A673 (cell line): ENCODE results near the gene PELI2.

Experiments used
- EZH2 ChIP-seq: fragments of 200-600 bp; sonication (generic); IDR thresholded peaks from 2 replicates; pipeline ENCODE4 v1.6.1; 2017; ENCODE audit warnings: borderline replicate concordance, low read depth, mild to moderate bottlenecking, mixed read lengths, antibody characterized with exemption, low read length; ENCODE audit not compliant: poor library complexity, severe bottlenecking
- TF ChIP-seq, protein P1 (sequence below): fragments of 300-800, 200-600 bp; sonication (generic); conservative IDR thresholded peaks from 2 replicates; pipeline ENCODE4 v1.5.1; 2017; ENCODE audit warnings: low read depth, mild to moderate bottlenecking, antibody characterized with exemption, low read length, moderate library complexity, mixed read lengths

DNA sequence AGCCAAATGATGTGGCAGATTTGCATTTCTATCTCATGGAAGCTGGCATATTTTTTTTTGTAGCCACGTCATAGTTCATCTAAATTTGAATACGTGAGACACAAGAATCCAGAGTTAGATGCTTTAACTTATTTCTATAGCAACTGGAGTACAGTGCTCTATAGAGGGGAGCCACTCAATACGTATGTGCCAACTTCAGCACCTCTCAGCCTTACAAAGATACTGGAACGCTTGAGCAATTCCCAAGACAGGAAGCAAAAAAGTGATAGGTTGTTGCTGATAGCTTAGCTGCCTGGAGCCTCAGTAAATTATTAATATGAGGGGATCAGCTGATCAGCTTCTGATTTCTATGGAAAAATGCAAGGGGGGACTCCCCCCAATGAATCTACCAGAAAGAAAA lies 24.1 kb upstream of the PELI2 start:
- TF ChIP-seq, protein P1, sequence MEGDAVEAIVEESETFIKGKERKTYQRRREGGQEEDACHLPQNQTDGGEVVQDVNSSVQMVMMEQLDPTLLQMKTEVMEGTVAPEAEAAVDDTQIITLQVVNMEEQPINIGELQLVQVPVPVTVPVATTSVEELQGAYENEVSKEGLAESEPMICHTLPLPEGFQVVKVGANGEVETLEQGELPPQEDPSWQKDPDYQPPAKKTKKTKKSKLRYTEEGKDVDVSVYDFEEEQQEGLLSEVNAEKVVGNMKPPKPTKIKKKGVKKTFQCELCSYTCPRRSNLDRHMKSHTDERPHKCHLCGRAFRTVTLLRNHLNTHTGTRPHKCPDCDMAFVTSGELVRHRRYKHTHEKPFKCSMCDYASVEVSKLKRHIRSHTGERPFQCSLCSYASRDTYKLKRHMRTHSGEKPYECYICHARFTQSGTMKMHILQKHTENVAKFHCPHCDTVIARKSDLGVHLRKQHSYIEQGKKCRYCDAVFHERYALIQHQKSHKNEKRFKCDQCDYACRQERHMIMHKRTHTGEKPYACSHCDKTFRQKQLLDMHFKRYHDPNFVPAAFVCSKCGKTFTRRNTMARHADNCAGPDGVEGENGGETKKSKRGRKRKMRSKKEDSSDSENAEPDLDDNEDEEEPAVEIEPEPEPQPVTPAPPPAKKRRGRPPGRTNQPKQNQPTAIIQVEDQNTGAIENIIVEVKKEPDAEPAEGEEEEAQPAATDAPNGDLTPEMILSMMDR, result no peak
- no peak for TF ChIP-seq EZH2
